CD14-positive monocyte (primary cell): ENCODE results near the gene UGT1A10. TPM values are rescaled to one million over a fixed set of nuclear protein-coding genes. Genes with fewer than 3 reads are reported as not detected.

ENCODE experiments used
- DNase-seq, 3 donors: peaks; one replicate each; pipeline ENCODE4 v3.0.0-alpha.2; 2011 to 2022
- H2AFZ ChIP-seq: 2 replicates; pipeline ENCODE4 v1.6.0; 2012; ENCODE audit warnings: mild to moderate bottlenecking, low read depth, low read length, inconsistent platforms; ENCODE audit not compliant: insufficient read depth, poor library complexity, severe bottlenecking
- H3K27ac ChIP-seq, 2 donors: 1 replicate in 1 of 2; 2 replicates in 1 of 2; pipeline ENCODE4 v1.5.1; 2012 to 2013; ENCODE audit warnings: low read length in 2 of 2, control low read depth in 1 of 2, inconsistent platforms in 1 of 2, low read depth in 1 of 2, mild to moderate bottlenecking in 1 of 2
- H3K27me3 ChIP-seq, 2 donors: one replicate each; pipeline versions ENCODE4 v1.6.0 to v1.6.1; 2011 to 2013; ENCODE audit warnings: low read length in 2 of 2; ENCODE audit not compliant: control insufficient read depth in 2 of 2, insufficient read depth in 2 of 2
- H3K36me3 ChIP-seq, 2 donors: replicated peaks in 1 of 2; 1 replicate in 1 of 2; 2 replicates in 1 of 2; pipeline versions ENCODE4 v1.5.1 to v1.6.1; 2012 to 2013; ENCODE audit warnings: low read length in 2 of 2, control low read depth in 1 of 2, inconsistent platforms in 1 of 2, mild to moderate bottlenecking in 1 of 2; ENCODE audit not compliant: insufficient read depth in 2 of 2, control insufficient read depth in 1 of 2
- H3K4me1 ChIP-seq, 2 donors: 1 replicate in 1 of 2; 2 replicates in 1 of 2; pipeline versions ENCODE4 v1.5.1 to v1.6.1; 2012 to 2013; ENCODE audit warnings: low read length in 2 of 2, control low read depth in 1 of 2, inconsistent platforms in 1 of 2, mild to moderate bottlenecking in 1 of 2, moderate library complexity in 1 of 2; ENCODE audit not compliant: insufficient read depth in 2 of 2, control insufficient read depth in 1 of 2
- H3K4me2 ChIP-seq: replicated peaks from 2 replicates; pipeline ENCODE3; 2012; ENCODE audit warnings: low read length, moderate library complexity, mild to moderate bottlenecking; ENCODE audit not compliant: poor library complexity, severe bottlenecking; ENCODE audit errors: extremely low read depth
- H3K4me3 ChIP-seq, 3 experiments: fragments of 200-600 bp in 1 of 3; sonication (generic) in 1 of 3; replicated peaks in 1 of 3; 1 replicate in 2 of 3; 2 replicates in 1 of 3; pipeline ENCODE4 v1.5.1; 2011 to 2013; ENCODE audit warnings: low read length in 3 of 3, mild to moderate bottlenecking in 3 of 3, control low read depth in 2 of 3, low read depth in 2 of 3, inconsistent platforms in 1 of 3, moderate library complexity in 1 of 3
- H3K79me2 ChIP-seq: 2 replicates; pipeline ENCODE4 v1.6.0; 2012; ENCODE audit warnings: mild to moderate bottlenecking, control low read depth, inconsistent platforms, low read length, moderate library complexity; ENCODE audit not compliant: insufficient read depth
- H3K9ac ChIP-seq: 2 replicates; pipeline ENCODE4 v1.6.0; 2017; ENCODE audit warnings: low read length, mild to moderate bottlenecking; ENCODE audit not compliant: insufficient read depth, poor library complexity, severe bottlenecking
- H3K9me3 ChIP-seq, 2 donors: replicated peaks in 1 of 2; 1 replicate in 1 of 2; 2 replicates in 1 of 2; pipeline versions ENCODE4 v1.5.1 to v1.6.1; 2012 to 2013; ENCODE audit warnings: low read length in 2 of 2, control low read depth in 1 of 2; ENCODE audit not compliant: control insufficient read depth in 1 of 2, insufficient read depth in 1 of 2
- H4K20me1 ChIP-seq: 2 replicates; pipeline ENCODE4 v1.6.0; 2012; ENCODE audit warnings: mild to moderate bottlenecking, low read length, control low read depth, moderate library complexity; ENCODE audit not compliant: insufficient read depth
- H3K27ac Mint-ChIP-seq, 7 donors: one replicate each; pipeline ENCODE4 v1.8.0; 2020; ENCODE audit warnings: mild to moderate bottlenecking in 7 of 7, mixed read lengths in 7 of 7, moderate library complexity in 6 of 7, inconsistent platforms in 2 of 7
- H3K27me3 Mint-ChIP-seq, 3 donors: one replicate each; pipeline ENCODE4 v1.8.0; 2021 to 2022; ENCODE audit warnings: low read depth in 3 of 3, mild to moderate bottlenecking in 3 of 3, mixed read lengths in 3 of 3, moderate library complexity in 3 of 3, inconsistent platforms in 1 of 3
- H3K36me3 Mint-ChIP-seq, 2 donors: one replicate each; pipeline ENCODE4 v1.8.0; 2020; ENCODE audit warnings: mixed read lengths in 2 of 2, inconsistent platforms in 1 of 2, mild to moderate bottlenecking in 1 of 2
- H3K4me1 Mint-ChIP-seq: one replicate; pipeline ENCODE4 v1.8.0; 2020; ENCODE audit warnings: mild to moderate bottlenecking, mixed read lengths
- H3K4me3 Mint-ChIP-seq, 2 donors: one replicate each; pipeline ENCODE4 v1.8.0; 2020; ENCODE audit warnings: mild to moderate bottlenecking in 2 of 2, mixed read lengths in 2 of 2, moderate library complexity in 1 of 2
- H3K9me3 Mint-ChIP-seq, 7 donors: one replicate each; pipeline ENCODE4 v1.8.0; 2020 to 2022; ENCODE audit warnings: mixed read lengths in 7 of 7, mild to moderate bottlenecking in 6 of 7, moderate library complexity in 6 of 7, inconsistent platforms in 2 of 7
- CTCF ChIP-seq: fragments of 200-600 bp; IDR thresholded peaks from one replicate; pipeline ENCODE4 v1.8.0; 2022; ENCODE audit warnings: antibody characterized with exemption, mild to moderate bottlenecking
- WGBS: methylation state at CpG from one replicate; pipeline ENCODE4 v1.1.5; 2013; ENCODE audit warnings: missing lambda C conversion rate; ENCODE audit not compliant: insufficient coverage; 5-methylcytosine and 5-hydroxymethylcytosine counted together
- intact Hi-C, 2 donors: fragments of 100-400 bp; cut with micrococcal nuclease; formaldehyde crosslinking; loops; one replicate each; pipeline versions ENCODE4 v1.15.0 to v1.15.1; 2023
- polyA plus RNA-seq, 3 donors: library from polyadenylated mRNA; depleted of rRNA in 1 of 3; unstranded in 2 of 3; stranded (reverse) in 1 of 3; fragments of 300-500 nt in 2 of 3; fragments of >200 nt in 1 of 3; fragmentation: Illumina TruSeq in 2 of 3; gene quantifications; 1 replicate in 2 of 3; 2 replicates in 1 of 3; pipeline ENCODE4 v1.2.3, GENCODE V29; 2012 to 2021

UGT1A10 gene
- polyA plus RNA-seq, 3 donors = not detected

- Mint-ChIP-seq H3K27ac (no peak overlapping the region), H3K4me1 (no peaks in the 10 kb centered on the region), H3K36me3 (no peaks in the 10 kb centered on the region), H3K9me3 (peaks cover 0 to 2% (median under 1%) of the 10 kb centered on the region in 7 donors), H3K4me3 (no peak overlapping the region), H3K27me3 (peaks cover 0 to 7% (median 4%) of the 10 kb centered on the region in 3 donors)
- H3K36me3 ChIP-seq = no peaks in the 10 kb centered on the region
- H2AFZ ChIP-seq = no peak overlapping the region
- no peaks in the 10 kb centered on the region for H3K27me3 ChIP-seq
- no peak overlapping the region for H3K4me3 ChIP-seq
- no peaks in the 10 kb centered on the region for H3K9me3 ChIP-seq
- intact Hi-C loops = no loop called here
- WGBS = 94% methylated on average over 18 of the region's 18 CpGs
- no peak for TF ChIP-seq CTCF
- no peaks in the 10 kb centered on the region for H4K20me1 ChIP-seq
- H3K4me1 ChIP-seq = no peaks in the 10 kb centered on the region
- H3K9ac ChIP-seq = no peak overlapping the region
- DNase-seq = no peak
- no peak overlapping the region for H3K4me2 ChIP-seq
- no peak overlapping the region for H3K27ac ChIP-seq
- H3K79me2 ChIP-seq = no peaks in the 10 kb centered on the region
Observed at GRCh38 chr2:233791151-233791882, 155.1 kb downstream of the UGT1A10 start.

- peaks cover 0 to 2% (median 0%) of the 10 kb centered on the region in 7 donors for H3K9me3 Mint-ChIP-seq
- H2AFZ ChIP-seq = no peak overlapping the region
- no peaks in the 10 kb centered on the region for H3K27me3 ChIP-seq
- H3K4me3 Mint-ChIP-seq = no peak overlapping the region
- no peak overlapping the region for H3K27ac Mint-ChIP-seq
- H3K9me3 ChIP-seq = no peaks in the 10 kb centered on the region
- no peak overlapping the region for H3K4me3 ChIP-seq
- intact Hi-C loops = no loop called here
- H3K4me1 ChIP-seq = no peaks in the 10 kb centered on the region
- WGBS = 84% methylated on average over 9 of the region's 9 CpGs
- H3K36me3 Mint-ChIP-seq = no peaks in the 10 kb centered on the region
- no peak overlapping the region for H3K9ac ChIP-seq
- H3K36me3 ChIP-seq = no peaks in the 10 kb centered on the region
- H3K79me2 ChIP-seq = no peaks in the 10 kb centered on the region
- peaks cover 0 to 7% (median 4%) of the 10 kb centered on the region in 3 donors for H3K27me3 Mint-ChIP-seq
- no peak for DNase-seq
- H4K20me1 ChIP-seq = no peaks in the 10 kb centered on the region
- no peak for TF ChIP-seq CTCF
- no peaks in the 10 kb centered on the region for H3K4me1 Mint-ChIP-seq
- no peak overlapping the region for H3K27ac ChIP-seq
- no peak overlapping the region for H3K4me2 ChIP-seq
Observed at GRCh38 chr2:233791883-233792329, 155.7 kb downstream of the UGT1A10 start.
